NCI-H146 treated with DMSO at 0.1 percent for 48 hours (cell line): ENCODE measurements around the gene LIN37.
"Not testable (repeated sequence)": the region's sequence is repeated elsewhere in the genome, so short reads cannot be mapped to it uniquely, and the experiment has no call there.

Experiments used
- DNase-seq: peaks from one replicate; lab custom pipeline; 2025; ENCODE audit not compliant: unreplicated experiment; lab: John Stamatoyannopoulos, UW

The LIN37 gene

GRCh38 chr19:35772362-35772761, 24.0 kb downstream of the LIN37 start:
- DNase-seq, result not testable (repeated sequence)

GRCh38 chr19:35773020-35773806, 24.8 kb downstream of the LIN37 start:
- DNase-seq, result no peak

- peak; percentile 29 for DNase-seq
These were observed 26.1 kb downstream of the LIN37 start for GRCh38 chr19:35774274-35775045.

- DNase-seq, result no peak
These were observed 26.6 kb downstream of the LIN37 start for GRCh38 chr19:35775046-35775297.

- peak; percentile 97 for DNase-seq
These were observed 27.1 kb downstream of the LIN37 start, which contains the start of gene ARHGAP33 for GRCh38 chr19:35775298-35776101. Gene ARHGAP33 (plus strand): TSS chr19:35775564. CDS start chr19:35775659, 95 bp downstream.

- DNase-seq, result no peak
These were observed 27.9 kb downstream of the LIN37 start for GRCh38 chr19:35776102-35776788.

- no peak for DNase-seq
These were observed 28.9 kb downstream of the LIN37 start for GRCh38 chr19:35777086-35777841.

- DNase-seq, result no peak
These were observed 29.6 kb downstream of the LIN37 start for GRCh38 chr19:35777961-35778360.

- no peak for DNase-seq
These were observed 30.7 kb downstream of the LIN37 start for GRCh38 chr19:35779033-35779432.

- DNase-seq, result no peak
These were observed 31.7 kb downstream of the LIN37 start for GRCh38 chr19:35780058-35780457.

GRCh38 chr19:35780717-35781116, 32.3 kb downstream of the LIN37 start:
- DNase-seq, result no peak

GRCh38 chr19:35781650-35782049, 33.3 kb downstream of the LIN37 start:
- no peak for DNase-seq

GRCh38 chr19:35782589-35782988, 34.2 kb downstream of the LIN37 start:
- no peak for DNase-seq

- DNase-seq, result no peak
These were observed 35.4 kb downstream of the LIN37 start for GRCh38 chr19:35783469-35784434.

GRCh38 chr19:35784503-35785338, 36.3 kb downstream of the LIN37 start:
- DNase-seq, result no peak

GRCh38 chr19:35785339-35785627, 36.9 kb downstream of the LIN37 start:
- DNase-seq, result no peak

- no peak for DNase-seq
These were observed 38.2 kb downstream of the LIN37 start for GRCh38 chr19:35786299-35787160.
